Testis (tissue), 3 donors: ENCODE data around the gene IGSF9. TPM values are rescaled to one million over a fixed set of nuclear protein-coding genes. Genes with fewer than 3 reads are reported as not detected.

Experiments
- DNase-seq: peaks from one replicate; pipeline ENCODE4 v3.0.0-alpha.2; 2019
- H3K27ac ChIP-seq, 2 donors: fragments of 200-600 bp; sonication (generic); one replicate each; pipeline ENCODE4 v1.5.1; 2019
- H3K27me3 ChIP-seq: fragments of 200-600 bp; sonication (generic); one replicate; pipeline ENCODE4 v1.5.1; 2019
- H3K36me3 ChIP-seq: fragments of 200-600 bp; sonication (generic); one replicate; pipeline ENCODE4 v1.5.1; 2017; ENCODE audit warnings: low read depth; ENCODE audit errors: missing control alignments
- H3K4me1 ChIP-seq: fragments of 200-600 bp; sonication (generic); one replicate; pipeline ENCODE4 v1.5.1; 2019
- H3K4me3 ChIP-seq, 2 donors: fragments of 200-600 bp; sonication (generic); one replicate each; pipeline ENCODE4 v1.5.1; 2017 to 2019
- H3K9me3 ChIP-seq: fragments of 200-600 bp; sonication (generic); one replicate; pipeline ENCODE4 v1.5.1; 2017
- CTCF ChIP-seq, 3 experiments: fragments of 450-650 bp in 2 of 3; fragments of 200-600 bp in 1 of 3; sonication (generic) in 1 of 3; IDR thresholded peaks; one replicate each; pipeline ENCODE4 v1.5.1; 2016 to 2019; ENCODE audit warnings: antibody characterized with exemption in 3 of 3, mild to moderate bottlenecking in 2 of 3, moderate library complexity in 1 of 3
- POLR2A ChIP-seq: fragments of 450-650 bp; IDR thresholded peaks from one replicate; pipeline ENCODE4 v1.6.1; 2017; ENCODE audit warnings: antibody characterized with exemption, mild to moderate bottlenecking, moderate library complexity
- WGBS, 2 donors: methylation state at CpG; one replicate each; pipeline ENCODE4 v1.1.5; 2018; 5-methylcytosine and 5-hydroxymethylcytosine counted together
- intact Hi-C: fragments of 100-400 bp; cut with DNase I; formaldehyde crosslinking; loops from one replicate; pipeline ENCODE4 v1.15.1; 2023; ENCODE audit warnings: low total_unique reads
- polyA plus RNA-seq: library from polyadenylated mRNA; stranded (reverse); fragments of 350-450 nt; fragmentation: Illumina TruSeq; extraction: RNeasy Lipid Tissue Mini Kit (QIAGEN cat#74804); gene quantifications from one replicate; pipeline ENCODE4 v1.2.3, GENCODE V29; 2014; ENCODE audit warnings: low read depth, low replicate concordance; ENCODE audit not compliant: insufficient read depth
- total RNA-seq, 2 donors: library from RNA; depleted of rRNA; stranded (reverse); fragments of >200 nt; gene quantifications; one replicate each; pipeline ENCODE4 v1.2.3, GENCODE V29; 2016

Gene IGSF9
- total and polyA plus RNA-seq, 3 donors from 2014 or later, result 4.8 to 10.2 (median 7.9) TPM

- Histone ChIP-seq H3K9me3 (no peaks in the 10 kb centered on the region), H3K4me3 (no peak overlapping the region), H3K4me1 (peaks cover 9% of the 10 kb centered on the region), H3K27ac (no peak overlapping the region), H3K27me3 (no peaks in the 10 kb centered on the region), H3K36me3 (no peaks in the 10 kb centered on the region)
- WGBS, 2 donors, result 89 to 94% methylated on average over 4 of the region's 4 CpGs
- DNase-seq, result no peak
- intact Hi-C loops, result no loop called here
- TF ChIP-seq POLR2A, result no peak
- TF ChIP-seq CTCF (IDR thresholded peaks at IDR 0.05), result no peak
These were observed 4.6 kb upstream of the IGSF9 start for GRCh38 chr1:159949981-159950381.

GRCh38 chr1:159949123-159949522 is 3.7 kb upstream of the IGSF9 start:
- intact Hi-C loops, result no loop called here
- WGBS, 2 donors, result 79 to 82% methylated on average over 6 of the region's 6 CpGs
- Histone ChIP-seq H3K27ac (no peak overlapping the region), H3K27me3 (no peaks in the 10 kb centered on the region), H3K36me3 (no peaks in the 10 kb centered on the region), H3K9me3 (no peaks in the 10 kb centered on the region), H3K4me3 (no peak overlapping the region), H3K4me1 (peaks cover 12% of the 10 kb centered on the region)
- no peak for TF ChIP-seq POLR2A
- TF ChIP-seq CTCF (IDR thresholded peaks at IDR 0.05), result no peak
- DNase-seq, result no peak

- no peak overlapping the region for H3K27ac ChIP-seq
- H3K4me3 ChIP-seq, result no peak overlapping the region
- DNase-seq, result no peak
- TF ChIP-seq POLR2A (no peak), CTCF (IDR thresholded peaks at IDR 0.05) (no peak)
- H3K36me3 ChIP-seq, result no peaks in the 10 kb centered on the region
- no peaks in the 10 kb centered on the region for H3K27me3 ChIP-seq
- intact Hi-C loops, result no loop called here
- no peaks in the 10 kb centered on the region for H3K9me3 ChIP-seq
- peaks cover 12% of the 10 kb centered on the region for H3K4me1 ChIP-seq
- WGBS, 2 donors, result 48 to 69% methylated on average over 1 of the region's 1 CpG
These were observed 2.5 kb upstream of the IGSF9 start for GRCh38 chr1:159947942-159948341.

- Histone ChIP-seq H3K27me3 (no peaks in the 10 kb centered on the region), H3K4me1 (peaks cover 12% of the 10 kb centered on the region), H3K4me3 (peak overlapping the region in 1 of 2 donors; percentile 56), H3K9me3 (no peaks in the 10 kb centered on the region), H3K36me3 (no peaks in the 10 kb centered on the region), H3K27ac (no peak overlapping the region)
- intact Hi-C loops, result no loop called here
- WGBS, 2 donors, result 34 to 40% methylated on average over 7 to 9 of the region's 9 CpGs
- no peak for DNase-seq
- TF ChIP-seq POLR2A (no peak), CTCF (IDR thresholded peaks at IDR 0.05) (no peak)
These were observed 1.1 kb upstream of the IGSF9 start for GRCh38 chr1:159946242-159947187.
